Effector CD4-positive, alpha-beta T cell (primary cell): ENCODE measurements around the gene APOA1.

Experiments
- DNase-seq: peaks from one replicate; pipeline ENCODE4 v3.0.0-alpha.2; 2020

APOA1 gene

DNA sequence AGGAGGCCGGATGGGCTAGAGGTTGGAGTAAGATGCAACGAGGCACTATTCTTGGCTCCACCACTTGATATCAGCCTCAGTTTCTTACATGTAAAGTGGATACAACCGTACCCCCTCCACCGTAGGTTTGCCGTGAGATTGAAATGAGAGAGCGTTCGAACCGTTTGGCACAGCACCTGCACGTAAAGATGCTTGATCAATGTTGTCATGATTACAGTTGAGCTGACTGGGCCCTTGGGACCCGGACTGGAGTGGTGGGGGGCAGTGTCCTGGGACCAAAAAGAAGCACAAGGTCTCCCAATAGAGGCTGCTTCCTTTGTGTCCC, 4.0 kb downstream of the APOA1 start:
- no peak for DNase-seq

DNA sequence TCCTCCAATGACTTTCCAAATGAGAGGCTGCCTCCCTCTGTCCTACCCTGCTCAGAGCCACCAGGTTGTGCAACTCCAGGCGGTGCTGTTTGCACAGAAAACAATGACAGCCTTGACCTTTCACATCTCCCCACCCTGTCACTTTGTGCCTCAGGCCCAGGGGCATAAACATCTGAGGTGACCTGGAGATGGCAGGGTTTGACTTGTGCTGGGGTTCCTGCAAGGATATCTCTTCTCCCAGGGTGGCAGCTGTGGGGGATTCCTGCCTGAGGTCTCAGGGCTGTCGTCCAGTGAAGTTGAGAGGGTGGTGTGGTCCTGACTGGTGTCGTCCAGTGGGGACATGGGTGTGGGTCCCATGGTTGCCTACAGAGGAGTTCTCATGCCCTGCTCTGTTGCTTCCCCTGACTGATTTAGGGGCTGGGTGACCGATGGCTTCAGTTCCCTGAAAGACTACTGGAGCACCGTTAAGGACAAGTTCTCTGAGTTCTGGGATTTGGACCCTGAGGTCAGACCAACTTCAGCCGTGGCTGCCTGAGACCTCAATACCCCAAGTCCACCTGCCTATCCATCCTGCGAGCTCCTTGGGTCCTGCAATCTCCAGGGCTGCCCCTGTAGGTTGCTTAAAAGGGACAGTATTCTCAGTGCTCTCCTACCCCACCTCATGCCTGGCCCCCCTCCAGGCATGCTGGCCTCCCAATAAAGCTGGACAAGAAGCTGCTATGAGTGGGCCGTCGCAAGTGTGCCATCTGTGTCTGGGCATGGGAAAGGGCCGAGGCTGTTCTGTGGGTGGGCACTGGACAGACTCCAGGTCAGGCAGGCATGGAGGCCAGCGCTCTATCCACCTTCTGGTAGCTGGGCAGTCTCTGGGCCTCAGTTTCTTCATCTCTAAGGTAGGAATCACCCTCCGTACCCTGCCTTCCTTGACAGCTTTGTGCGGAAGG, 4.8 kb downstream of the APOA1 start:
- no peak for DNase-seq

DNA sequence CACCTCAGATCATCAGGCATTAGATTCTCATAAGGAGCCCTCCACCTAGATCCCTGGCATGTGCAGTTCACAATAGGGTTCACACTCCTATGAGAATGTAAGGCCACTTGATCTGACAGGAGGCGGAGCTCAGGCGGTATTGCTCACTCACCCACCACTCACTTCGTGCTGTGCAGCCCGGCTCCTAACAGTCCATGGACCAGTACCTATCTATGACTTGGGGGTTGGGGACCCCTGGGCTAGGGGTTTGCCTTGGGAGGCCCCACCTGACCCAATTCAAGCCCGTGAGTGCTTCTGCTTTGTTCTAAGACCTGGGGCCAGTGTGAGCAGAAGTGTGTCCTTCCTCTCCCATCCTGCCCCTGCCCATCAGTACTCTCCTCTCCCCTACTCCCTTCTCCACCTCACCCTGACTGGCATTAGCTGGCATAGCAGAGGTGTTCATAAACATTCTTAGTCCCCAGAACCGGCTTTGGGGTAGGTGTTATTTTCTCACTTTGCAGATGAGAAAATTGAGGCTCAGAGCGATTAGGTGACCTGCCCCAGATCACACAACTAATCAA, 5.6 kb downstream of the APOA1 start:
- DNase-seq: no peak

DNA sequence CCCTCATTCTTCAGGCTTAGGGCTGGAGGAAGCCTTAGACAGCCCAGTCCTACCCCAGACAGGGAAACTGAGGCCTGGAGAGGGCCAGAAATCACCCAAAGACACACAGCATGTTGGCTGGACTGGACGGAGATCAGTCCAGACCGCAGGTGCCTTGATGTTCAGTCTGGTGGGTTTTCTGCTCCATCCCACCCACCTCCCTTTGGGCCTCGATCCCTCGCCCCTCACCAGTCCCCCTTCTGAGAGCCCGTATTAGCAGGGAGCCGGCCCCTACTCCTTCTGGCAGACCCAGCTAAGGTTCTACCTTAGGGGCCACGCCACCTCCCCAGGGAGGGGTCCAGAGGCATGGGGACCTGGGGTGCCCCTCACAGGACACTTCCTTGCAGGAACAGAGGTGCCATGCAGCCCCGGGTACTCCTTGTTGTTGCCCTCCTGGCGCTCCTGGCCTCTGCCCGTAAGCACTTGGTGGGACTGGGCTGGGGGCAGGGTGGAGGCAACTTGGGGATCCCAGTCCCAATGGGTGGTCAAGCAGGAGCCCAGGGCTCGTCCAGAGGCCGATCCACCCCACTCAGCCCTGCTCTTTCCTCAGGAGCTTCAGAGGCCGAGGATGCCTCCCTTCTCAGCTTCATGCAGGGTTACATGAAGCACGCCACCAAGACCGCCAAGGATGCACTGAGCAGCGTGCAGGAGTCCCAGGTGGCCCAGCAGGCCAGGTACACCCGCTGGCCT, 7.1 kb downstream of the APOA1 start:
- no peak for DNase-seq

DNA sequence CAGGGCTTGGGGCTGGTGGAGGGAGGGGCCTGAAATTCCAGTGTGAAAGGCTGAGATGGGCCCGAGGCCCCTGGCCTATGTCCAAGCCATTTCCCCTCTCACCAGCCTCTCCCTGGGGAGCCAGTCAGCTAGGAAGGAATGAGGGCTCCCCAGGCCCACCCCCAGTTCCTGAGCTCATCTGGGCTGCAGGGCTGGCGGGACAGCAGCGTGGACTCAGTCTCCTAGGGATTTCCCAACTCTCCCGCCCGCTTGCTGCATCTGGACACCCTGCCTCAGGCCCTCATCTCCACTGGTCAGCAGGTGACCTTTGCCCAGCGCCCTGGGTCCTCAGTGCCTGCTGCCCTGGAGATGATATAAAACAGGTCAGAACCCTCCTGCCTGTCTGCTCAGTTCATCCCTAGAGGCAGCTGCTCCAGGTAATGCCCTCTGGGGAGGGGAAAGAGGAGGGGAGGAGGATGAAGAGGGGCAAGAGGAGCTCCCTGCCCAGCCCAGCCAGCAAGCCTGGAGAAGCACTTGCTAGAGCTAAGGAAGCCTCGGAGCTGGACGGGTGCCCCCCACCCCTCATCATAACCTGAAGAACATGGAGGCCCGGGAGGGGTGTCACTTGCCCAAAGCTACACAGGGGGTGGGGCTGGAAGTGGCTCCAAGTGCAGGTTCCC, 7.8 kb downstream of the APOA1 start, which contains the start of gene APOC3:
Gene APOC3 (plus strand): TSS at position 383 of the 659 bp plus-strand sequence. CDS start 676 bp downstream, outside the sequence.
- no peak for DNase-seq

DNA sequence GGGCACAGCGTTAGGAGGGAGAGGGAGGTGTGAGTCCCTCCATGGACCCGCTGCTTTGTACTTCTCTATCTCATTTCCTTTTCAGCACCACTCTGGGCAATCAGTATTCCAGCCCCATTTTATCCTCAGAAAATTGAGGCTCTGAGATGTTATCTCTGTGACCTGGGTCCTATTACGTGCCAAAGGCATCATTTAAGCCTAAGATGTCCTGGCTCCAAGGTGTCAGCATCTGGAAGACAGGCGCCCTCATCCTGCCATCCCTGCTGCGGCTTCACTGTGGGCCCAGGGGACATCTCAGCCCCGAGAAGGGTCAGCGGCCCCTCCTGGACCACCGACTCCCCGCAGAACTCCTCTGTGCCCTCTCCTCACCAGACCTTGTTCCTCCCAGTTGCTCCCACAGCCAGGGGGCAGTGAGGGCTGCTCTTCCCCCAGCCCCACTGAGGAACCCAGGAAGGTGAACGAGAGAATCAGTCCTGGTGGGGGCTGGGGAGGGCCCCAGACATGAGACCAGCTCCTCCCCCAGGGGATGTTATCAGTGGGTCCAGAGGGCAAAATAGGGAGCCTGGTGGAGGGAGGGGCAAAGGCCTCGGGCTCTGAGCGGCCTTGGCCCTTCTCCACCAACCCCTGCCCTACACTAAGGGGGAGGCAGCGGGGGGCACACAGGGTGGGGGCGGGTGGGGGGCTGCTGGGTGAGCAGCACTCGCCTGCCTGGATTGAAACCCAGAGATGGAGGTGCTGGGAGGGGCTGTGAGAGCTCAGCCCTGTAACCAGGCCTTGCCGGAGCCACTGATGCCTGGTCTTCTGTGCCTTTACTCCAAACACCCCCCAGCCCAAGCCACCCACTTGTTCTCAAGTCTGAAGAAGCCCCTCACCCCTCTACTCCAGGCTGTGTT, 8.5 kb downstream of the APOA1 start:
- DNase-seq: no peak

DNA sequence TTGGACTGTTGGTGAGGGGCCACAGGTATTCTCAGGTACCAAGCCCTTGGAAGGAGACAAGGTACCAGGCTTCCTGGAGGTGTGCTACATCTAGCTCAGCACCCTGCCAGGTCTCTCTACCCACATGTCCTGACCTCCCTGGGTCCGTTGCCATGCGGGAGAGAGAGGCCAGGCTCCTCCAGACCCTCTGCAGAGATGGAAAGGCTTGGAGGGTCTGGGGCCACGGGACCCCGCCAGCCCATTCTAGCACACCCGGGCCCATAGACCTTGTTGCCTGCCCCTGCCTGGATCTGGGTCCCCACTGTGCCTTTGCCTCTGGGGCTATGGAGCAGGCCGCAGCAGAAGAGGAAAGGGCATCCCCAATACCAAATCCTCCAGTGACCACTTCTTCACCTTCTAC, 10.0 kb downstream of the APOA1 start:
- no peak for DNase-seq

DNA sequence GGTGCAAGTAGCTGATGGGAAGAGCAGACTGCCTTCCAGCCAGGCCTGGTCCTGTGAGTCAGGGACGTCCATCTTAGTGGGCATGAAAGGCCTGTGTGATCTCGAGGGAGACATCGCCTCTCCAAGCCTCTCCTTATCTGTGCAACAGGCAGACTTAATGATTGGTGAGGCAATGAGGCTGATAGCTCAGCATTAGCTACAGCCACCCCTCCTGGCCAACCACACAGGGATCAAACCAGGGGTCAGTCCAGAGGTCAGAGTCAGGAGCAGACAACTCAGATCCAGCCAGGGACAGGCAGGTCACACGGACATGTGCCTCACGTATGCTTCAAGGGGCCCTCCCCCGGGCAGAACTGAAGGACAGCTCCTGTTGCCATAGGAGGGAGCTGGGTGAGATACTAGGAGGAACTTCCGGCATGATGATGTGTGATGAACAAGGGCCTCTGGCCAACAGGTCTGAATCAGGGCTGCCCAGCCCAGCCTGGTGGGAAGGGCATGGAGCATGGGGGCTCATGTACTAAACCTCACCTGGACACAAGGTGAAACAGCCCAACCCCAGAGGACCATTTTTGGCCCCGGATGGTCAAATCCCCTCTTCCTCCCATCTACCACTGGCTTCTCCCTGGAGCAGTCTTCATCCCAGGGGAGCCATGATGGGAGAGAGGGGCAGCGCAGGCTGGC, 10.5 kb downstream of the APOA1 start:
- DNase-seq: no peak

DNA sequence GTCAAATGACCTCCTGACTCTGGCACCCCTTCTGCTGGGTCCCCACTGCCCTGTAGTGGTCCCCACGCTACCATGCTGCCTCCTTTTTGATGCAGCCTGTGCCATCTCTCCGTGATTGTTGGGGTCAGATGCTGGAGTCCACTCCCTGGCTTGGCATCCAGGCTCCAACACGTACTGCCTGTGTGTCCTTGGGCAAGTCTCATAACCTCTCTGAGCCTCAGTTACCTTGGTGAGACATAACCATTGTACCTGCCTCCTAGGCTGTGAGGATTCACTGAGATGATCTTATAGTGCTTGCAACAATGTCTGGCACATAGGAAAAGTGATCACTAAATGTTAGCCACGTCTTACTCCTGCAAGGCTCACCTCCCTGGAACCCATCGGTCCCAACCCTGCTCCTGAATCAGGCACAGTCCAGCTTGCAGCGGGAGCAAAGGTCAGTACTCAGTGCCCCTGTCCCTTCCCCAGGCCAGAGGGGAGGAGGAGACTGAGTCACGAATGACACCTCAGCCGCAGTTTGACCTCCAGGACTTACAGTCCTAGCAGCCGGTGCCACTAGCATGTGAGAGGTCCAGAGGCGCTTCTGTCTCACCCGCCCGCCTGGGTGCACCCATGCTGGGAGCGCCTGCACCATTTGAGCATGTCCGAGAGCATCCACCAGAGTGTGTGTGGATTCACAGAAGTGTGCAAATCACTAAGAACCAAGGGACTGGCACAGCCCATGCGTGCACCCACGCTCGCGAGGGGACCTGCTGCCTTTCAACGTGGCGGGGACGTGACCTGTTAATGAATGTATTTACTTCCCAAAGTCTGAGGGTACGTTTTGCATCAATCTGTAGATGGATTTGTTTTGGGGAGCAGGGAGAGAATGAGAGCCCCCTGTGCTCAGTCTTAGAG, 11.3 kb downstream of the APOA1 start:
- DNase-seq: no peak

DNA sequence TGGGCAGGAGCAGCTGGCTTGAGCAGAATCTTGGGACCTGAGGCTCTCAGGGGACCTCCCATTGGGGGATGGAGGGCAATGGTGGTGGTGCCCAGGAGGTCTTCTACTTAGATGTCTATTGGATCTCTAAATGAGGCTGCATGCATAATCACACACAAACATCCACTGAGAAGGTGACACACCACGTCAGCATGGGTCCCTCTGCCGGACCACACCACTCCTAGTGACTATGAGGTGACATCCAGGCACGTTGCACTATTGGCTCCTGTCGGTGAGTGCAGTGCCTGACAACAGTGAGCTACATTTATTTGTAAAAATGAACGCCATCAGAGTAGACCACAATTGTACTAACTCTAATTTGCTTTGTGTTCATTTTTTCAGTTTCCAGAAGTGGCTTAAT, 12.0 kb downstream of the APOA1 start:
- no peak for DNase-seq

DNA sequence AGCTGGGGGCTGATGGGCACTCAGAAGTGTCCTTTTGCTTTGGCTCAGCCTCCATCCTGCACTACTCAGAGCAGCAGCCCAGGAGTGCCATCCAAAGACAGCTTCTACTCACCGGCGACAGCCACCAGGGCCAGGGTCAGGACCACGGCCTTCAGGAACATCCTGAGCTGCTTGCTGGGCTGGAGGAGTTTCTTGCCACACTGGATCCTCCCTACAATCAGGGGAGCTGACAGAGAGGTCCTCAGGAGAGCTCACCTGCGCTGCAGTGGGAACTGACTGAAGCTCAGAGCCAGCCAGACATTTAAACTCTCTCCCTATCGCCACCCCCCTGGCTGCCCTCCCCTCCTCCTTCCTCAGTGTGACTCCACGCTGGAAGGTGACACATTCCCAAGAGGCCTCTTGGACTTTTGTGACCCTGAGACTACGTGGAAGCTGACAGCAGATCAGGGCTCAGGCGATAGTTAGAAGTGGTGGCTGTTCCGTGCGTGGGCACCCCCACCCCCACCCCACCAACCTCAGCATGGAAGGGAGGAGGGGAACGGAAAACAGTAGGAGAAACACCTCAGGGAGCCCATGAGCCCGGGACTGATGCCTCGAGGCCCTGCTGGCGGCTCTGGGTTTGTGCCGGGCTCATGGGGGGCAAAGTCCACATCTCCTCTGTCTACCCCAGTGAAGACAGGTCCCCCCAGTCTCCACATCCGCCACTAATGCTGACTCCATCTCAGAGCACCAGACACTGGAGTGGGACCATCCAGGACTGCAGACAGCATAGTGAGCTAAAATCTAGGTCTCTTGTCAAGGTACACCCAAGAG, 14.2 kb downstream of the APOA1 start, which contains the start of gene APOA4:
Gene APOA4 (minus strand): TSS at position 274 of the 813 bp plus-strand sequence. CDS start 113 bp downstream, at position 161.
- DNase-seq: no peak

DNA sequence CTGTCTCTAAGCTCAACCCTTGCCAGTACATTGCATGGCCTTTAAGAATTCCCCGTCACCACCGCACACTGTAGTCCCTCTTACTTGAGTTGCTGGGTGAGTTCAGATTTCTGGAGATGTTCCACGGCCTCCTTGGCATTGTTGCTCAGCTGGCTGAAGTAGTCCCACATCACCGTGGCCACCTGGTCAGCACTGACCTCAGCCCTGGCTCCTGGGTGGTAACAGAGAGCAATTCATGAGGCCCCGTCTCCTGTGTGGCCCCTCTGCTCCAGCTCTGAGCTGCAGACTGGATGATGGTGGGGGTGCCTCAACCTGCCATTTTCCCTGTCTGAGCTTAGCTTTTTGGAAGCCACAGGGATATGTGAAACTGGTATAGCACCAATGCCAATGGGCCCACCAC, 14.8 kb downstream of the APOA1 start:
- DNase-seq: no peak

DNA sequence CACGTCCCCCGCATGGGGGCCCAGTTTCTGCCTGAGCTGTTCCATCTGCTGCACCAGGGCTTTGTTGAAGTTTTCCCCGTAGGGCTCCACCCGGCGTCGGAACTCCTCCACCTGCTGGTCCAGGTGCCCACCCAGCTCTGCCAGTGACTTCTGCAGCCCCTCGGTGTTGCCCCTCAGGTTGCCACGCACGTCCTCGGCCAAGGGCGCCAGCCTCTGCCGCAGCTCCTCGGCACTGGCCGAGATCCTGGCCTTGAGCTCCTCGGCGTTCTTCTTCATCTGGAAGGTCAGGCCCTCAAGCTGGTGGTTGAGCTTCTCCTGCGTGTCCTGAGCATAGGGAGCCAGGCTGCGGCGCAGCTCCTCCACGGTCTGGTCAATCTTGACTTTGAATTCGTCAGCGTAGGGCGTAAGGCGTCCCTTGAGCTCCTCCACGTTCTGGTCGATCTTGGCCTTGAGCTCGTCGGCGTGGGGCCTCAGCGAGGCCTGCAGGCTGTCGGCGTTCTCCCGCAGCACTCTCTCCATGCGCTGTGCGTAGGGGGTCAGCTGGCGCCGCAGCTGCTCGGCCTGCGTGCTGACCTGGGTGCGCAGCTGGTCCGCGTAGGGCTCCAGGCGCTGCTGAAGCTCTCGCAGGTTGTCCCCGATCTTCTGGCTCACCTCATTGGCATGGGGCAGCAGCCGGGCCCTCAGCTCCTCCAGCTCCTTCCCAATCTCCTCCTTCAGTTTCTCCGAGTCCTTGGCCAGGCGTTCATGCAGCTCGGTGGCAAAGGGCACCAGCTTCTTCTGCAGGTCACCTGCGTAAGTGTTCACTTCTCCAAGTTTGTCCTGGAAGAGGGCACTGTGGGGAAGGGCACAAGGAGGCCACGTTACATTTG, 16.1 kb downstream of the APOA1 start:
- DNase-seq: no peak

DNA sequence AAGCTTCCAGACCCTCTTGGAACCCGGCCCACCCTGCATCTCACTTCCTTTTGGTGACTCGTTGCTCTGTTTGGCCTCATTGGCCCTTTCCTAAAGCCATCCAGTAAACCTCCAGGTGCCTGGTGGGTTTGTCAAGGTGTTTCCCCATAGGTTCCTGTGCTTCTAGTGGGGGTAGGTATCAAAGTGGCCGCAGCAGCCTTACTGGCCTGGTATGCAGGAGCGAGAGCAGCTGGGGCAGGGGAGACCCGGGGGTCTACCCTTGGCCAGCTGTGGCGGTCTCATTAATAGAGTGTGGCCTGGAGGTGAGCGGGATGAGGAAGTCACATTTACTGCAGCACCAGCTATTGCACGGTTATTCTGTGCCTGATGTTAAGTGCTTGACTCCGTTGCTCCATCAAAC, 18.4 kb downstream of the APOA1 start:
- no peak for DNase-seq

DNA sequence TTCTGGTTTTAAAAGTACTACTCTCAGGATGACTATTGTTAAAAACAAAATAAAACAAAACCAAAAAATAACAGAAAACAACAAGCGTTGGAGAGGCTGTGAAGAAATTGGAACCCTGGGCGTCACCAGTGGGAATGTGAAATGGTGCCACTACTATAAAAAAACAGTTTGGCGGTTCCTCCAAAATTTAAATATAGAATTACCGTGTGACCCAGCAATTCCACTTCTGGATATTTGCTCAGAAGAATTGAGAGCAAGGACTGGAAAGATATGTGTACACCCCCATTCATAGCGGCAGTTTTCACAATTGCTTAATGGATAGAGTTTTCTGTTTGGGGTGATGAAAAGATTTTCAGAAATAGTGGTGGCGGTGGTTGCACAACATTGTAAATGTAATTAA, 22.9 kb downstream of the APOA1 start:
- no peak for DNase-seq

DNA sequence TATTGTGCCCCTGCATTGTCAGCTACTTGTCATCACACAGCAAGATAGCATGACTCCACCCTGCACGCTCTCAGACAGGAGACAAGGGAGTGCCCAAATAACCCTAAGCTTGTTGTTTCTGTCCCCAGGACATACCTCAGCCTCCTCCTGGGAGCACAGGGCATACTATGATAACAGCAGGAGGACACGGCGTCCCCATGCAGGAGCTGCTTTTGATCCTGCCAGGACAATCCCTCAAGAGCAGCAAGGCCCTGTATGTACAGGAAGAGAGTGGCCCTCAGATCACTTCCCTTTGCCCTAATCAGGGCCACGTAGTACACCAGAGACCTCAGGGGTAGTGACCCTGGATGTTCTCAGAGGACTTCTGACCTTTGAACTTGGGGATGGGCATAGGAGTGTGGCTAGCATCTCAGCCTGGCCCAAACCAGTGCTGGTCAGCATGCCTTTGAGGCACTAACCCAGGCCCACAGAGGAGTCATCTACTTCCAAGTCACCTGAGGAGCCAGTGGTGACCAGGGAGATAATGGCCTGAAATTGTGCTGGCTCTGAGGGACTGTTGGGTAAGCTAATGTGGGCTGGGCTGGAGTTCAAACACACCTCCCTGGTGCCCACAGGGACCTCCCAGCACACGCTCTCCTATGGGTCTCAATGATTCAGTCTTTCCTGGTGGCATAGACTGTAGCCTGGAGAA, 23.5 kb downstream of the APOA1 start:
- DNase-seq: no peak

DNA sequence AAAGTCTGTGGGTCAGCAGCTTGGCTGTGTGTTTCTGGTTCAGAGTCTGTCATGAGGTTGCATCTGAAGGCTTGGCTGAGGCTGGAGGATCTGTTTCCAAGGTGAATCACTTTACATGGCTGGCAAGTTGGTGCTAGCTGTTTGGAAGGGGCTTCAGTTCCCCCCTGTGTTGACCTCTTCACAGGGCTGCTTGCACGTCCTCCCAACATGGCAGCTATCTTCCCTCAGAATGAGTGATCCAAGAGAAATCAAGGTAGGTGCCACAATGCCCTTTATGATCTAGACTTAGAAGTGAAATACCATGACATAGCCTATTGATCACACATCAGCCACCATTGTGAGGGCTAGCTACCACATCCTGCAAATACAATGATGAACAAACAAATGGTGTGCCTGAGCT, 24.3 kb downstream of the APOA1 start:
- DNase-seq: no peak

DNA sequence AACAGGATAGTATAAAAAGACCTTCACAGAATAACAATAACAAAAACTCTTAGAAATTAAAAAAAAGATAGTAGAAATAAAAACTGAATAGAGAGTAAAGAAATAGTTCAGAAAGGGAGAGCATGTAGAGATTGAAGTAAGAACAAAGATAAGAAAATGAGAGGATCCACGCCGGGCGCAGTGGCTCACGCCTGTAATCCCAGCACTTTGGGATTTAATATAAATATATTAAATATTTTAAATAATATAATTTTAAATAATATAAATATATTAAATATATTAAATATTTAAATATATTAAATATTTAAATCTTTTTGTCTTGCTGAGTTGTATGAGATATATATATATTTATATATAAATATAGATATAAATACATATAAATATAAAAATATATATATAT, 25.3 kb downstream of the APOA1 start:
- DNase-seq: no peak
